ENCODE data around the gene MAGEL2.

MAGEL2 gene

DNA sequence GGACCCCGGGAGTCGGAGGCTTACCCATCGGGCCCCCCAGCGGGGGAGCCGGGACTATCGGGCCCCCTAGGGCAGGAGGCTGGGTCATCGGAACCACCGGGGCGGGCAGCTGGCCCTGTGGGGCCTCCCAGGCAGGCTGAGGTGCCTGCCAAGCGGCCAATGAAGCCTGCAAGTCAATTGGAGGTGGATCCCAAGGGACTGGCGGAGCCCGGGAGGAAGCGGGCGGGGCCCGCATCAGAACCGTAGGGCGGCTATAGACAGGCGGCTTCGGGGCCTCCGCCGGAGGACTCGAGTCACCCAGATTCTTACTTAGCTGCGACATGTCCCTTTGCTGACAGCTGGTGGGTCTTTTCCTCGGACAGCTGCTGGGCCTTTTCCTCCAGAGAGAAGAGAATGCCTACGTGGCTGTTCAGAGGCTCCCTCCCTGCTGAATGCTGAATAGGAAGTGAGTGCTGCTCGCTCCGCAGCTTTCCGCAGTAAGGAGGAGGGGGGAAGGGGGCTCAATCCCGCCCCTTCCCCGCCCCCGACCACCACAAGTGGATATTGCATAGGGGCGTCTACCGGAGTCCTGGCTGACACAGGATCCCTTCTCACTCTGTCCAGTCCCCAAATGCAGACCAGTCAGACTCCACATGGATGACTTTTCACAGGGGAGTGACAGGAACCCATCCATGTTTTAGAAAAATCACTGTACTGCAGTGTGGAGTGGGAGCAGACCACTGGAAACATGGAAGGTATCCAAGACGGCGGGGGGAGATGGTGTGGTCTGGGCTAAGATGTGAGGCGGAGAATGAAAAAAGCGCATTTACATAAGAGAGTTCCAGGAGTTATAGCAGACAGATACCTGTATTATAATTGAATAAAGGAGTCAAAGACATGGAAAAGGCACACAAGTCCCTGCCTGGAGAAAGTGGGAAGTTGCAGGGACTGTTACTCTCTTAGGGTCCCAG, at the start of gene MAGEL2:
Gene MAGEL2, minus strand, starts transcription at position 447 of the 950 bp plus-strand sequence. Its CDS starts 125 bp downstream, at position 322.
- Histone ChIP-seq H3K9me3 (ENCODE audit: control insufficient read depth, insufficient read depth, low read length) (no peaks in the 10 kb centered on the region), H3K9ac (ENCODE audit: low read depth, low read length) (peak within 1 kb of the TSS; percentile 95), H3K36me3 (ENCODE audit: insufficient read depth, low read length) (no peaks in the 10 kb centered on the region), H3K4me1 (ENCODE audit: insufficient read depth, low read length) (no peaks in the 10 kb centered on the region; the same call in 1 of the 2 replicates)

- Histone ChIP-seq H3K4me1 (ENCODE audit: insufficient read depth, low read length) (peaks cover 7% of the 10 kb centered on the region; the same call in 1 of the 2 replicates), H3K9ac (ENCODE audit: low read depth, low read length) (no peak overlapping the region), H3K9me3 (ENCODE audit: control insufficient read depth, insufficient read depth, low read length) (no peaks in the 10 kb centered on the region; the same call in 1 of the 2 replicates), H3K36me3 (ENCODE audit: insufficient read depth, low read length) (no peaks in the 10 kb centered on the region; the same call in 1 of the 2 replicates)
Observed at GRCh38 chr15:23695282-23695681, 47.6 kb upstream of the MAGEL2 start.

DNA sequence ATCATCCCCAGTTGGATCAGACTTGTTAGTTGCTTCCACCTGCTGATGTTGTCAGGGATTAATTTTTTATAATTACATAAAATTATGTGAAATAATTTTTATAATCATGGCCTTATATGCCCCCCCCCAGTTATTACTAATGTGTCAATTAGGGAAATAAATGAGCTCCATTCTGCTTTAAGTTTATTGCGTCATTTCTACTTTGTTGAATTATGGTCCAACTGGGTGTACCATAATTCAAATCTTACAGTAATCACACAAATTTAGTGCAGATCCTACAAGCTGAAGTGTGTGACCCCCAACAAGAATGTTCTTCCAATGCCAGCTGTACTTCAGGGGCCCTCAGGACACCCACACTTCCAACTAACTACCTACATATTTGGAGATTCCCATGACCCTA, 46.9 kb upstream of the MAGEL2 start:
- H3K9me3 ChIP-seq (ENCODE audit: control insufficient read depth, insufficient read depth, low read length), result no peaks in the 10 kb centered on the region; the same call in 1 of the 2 replicates
- H3K4me1 ChIP-seq (ENCODE audit: insufficient read depth, low read length), result peaks cover 11% of the 10 kb centered on the region; the same call in 1 of the 2 replicates
- no peak overlapping the region for H3K9ac ChIP-seq (ENCODE audit: low read depth, low read length)
- H3K36me3 ChIP-seq (ENCODE audit: insufficient read depth, low read length), result no peaks in the 10 kb centered on the region; the same call in 1 of the 2 replicates

- no peaks in the 10 kb centered on the region for H3K9me3 ChIP-seq (ENCODE audit: control insufficient read depth, insufficient read depth, low read length)
- peaks cover 11% of the 10 kb centered on the region; the same call in 1 of the 2 replicates for H3K4me1 ChIP-seq (ENCODE audit: insufficient read depth, low read length)
- no peak overlapping the region for H3K9ac ChIP-seq (ENCODE audit: low read depth, low read length)
- no peaks in the 10 kb centered on the region; the same call in 1 of the 2 replicates for H3K36me3 ChIP-seq (ENCODE audit: insufficient read depth, low read length)
Observed at GRCh38 chr15:23690450-23690852, 42.8 kb upstream of the MAGEL2 start.

DNA sequence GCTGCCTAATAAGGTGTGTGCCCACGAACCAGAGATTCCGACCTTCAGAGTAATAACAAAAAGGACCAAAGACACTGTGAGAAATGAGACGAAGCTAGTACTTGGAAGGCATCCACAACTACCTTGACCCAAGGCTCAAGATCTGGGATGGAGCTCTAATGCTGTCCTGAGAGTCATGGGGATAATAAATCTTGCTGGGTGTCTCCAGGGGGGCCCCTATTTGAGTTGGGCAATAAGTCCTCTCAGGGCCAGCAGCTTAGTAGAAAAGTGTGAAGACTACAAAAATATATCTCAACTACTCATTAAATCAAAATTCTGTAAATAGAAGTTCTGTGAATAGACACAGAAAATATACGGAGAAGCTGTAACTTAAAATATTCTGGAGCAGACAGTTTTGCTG, 42.3 kb upstream of the MAGEL2 start:
- no peaks in the 10 kb centered on the region for H3K9me3 ChIP-seq (ENCODE audit: control insufficient read depth, insufficient read depth, low read length)
- H3K36me3 ChIP-seq (ENCODE audit: insufficient read depth, low read length), result no peaks in the 10 kb centered on the region; the same call in 1 of the 2 replicates
- H3K9ac ChIP-seq (ENCODE audit: low read depth, low read length), result no peak overlapping the region
- H3K4me1 ChIP-seq (ENCODE audit: insufficient read depth, low read length), result peaks cover 11% of the 10 kb centered on the region; the same call in 1 of the 2 replicates

DNA sequence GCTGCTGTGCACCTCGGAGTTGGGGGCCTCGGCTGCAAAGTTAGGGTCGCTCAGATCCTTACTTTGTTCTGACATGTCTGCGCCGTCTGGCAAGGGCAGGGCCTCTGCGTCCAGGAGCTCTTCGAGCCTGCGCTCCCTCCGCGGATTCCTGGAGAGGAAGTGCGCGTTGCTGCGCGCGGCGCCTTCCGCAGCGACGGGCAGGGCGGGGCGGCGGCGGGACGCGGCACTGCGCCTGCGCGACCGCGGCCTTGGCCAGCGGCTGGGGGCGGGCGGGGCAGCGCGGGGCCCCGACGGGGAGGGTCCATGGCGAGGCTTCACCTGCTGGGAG, 39.4 kb upstream of the MAGEL2 start, which contains the start of gene NDN:
Gene NDN, minus strand, starts transcription at position 163 of the 328 bp plus-strand sequence. Its CDS starts 88 bp downstream, at position 75.
- H3K36me3 ChIP-seq (ENCODE audit: insufficient read depth, low read length), result no peaks in the 10 kb centered on the region
- no peaks in the 10 kb centered on the region for H3K9me3 ChIP-seq (ENCODE audit: control insufficient read depth, insufficient read depth, low read length)
- peak within 1 kb of the TSS; percentile 70 for H3K9ac ChIP-seq (ENCODE audit: low read depth, low read length)
- H3K4me1 ChIP-seq (ENCODE audit: insufficient read depth, low read length), result peaks cover 11% of the 10 kb centered on the region; the same call in 1 of the 2 replicates

GRCh38 chr15:23686466-23687142, 38.9 kb upstream of the MAGEL2 start:
- peak overlapping the region; percentile 70 for H3K9ac ChIP-seq (ENCODE audit: low read depth, low read length)
- no peaks in the 10 kb centered on the region for H3K9me3 ChIP-seq (ENCODE audit: control insufficient read depth, insufficient read depth, low read length)
- no peaks in the 10 kb centered on the region for H3K36me3 ChIP-seq (ENCODE audit: insufficient read depth, low read length)
- H3K4me1 ChIP-seq (ENCODE audit: insufficient read depth, low read length), result peaks cover 11% of the 10 kb centered on the region; the same call in 1 of the 2 replicates

- no peaks in the 10 kb centered on the region for H3K9me3 ChIP-seq (ENCODE audit: control insufficient read depth, insufficient read depth, low read length)
Observed at GRCh38 chr15:23671481-23671880, 23.8 kb upstream of the MAGEL2 start.

GRCh38 chr15:23670970-23671369, 23.3 kb upstream of the MAGEL2 start:
- Histone ChIP-seq H3K4me1 (ENCODE audit: insufficient read depth, low read length) (no peaks in the 10 kb centered on the region), H3K9ac (ENCODE audit: low read depth, low read length) (no peak overlapping the region), H3K36me3 (ENCODE audit: insufficient read depth, low read length) (no peaks in the 10 kb centered on the region), H3K9me3 (ENCODE audit: control insufficient read depth, insufficient read depth, low read length) (no peaks in the 10 kb centered on the region)

More at GRCh38 chr15:23671481-23671880, 23.8 kb upstream of the MAGEL2 start:
- Histone ChIP-seq H3K36me3 (ENCODE audit: insufficient read depth, low read length) (no peaks in the 10 kb centered on the region), H3K9ac (ENCODE audit: low read depth, low read length) (no peak overlapping the region), H3K4me1 (ENCODE audit: insufficient read depth, low read length) (no peaks in the 10 kb centered on the region)

GRCh38 chr15:23663232-23663631, 15.6 kb upstream of the MAGEL2 start:
- Histone ChIP-seq H3K4me1 (ENCODE audit: insufficient read depth, low read length) (no peaks in the 10 kb centered on the region), H3K36me3 (ENCODE audit: insufficient read depth, low read length) (no peaks in the 10 kb centered on the region)

DNA sequence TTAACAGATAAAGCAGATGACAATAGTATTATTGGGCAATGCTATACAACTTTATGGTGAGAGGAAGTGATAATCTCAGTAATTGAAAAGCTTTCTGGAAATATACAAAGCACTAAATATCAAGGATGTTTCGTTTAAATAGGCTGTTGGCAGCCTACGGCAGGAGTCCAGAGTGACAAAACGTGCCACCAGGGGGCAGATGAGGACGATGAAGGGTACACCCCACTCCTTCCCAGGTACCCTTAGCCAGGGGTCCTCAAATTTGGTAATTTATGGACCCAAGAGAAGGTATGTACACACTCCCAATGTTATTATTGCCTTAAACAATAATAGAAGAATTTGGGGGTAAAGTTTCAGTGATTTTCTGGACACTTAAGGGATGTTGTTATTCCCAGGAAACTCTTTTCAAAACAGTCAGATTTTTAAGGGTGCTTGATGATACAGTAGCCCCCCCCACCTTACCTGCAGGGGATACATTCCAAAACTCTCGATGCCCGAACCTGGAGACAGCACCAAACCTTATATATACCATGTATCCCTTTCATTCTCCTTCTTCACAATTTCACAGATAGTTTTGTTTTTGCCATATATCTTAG, 1.4 kb upstream of the MAGEL2 start:
- H3K36me3 ChIP-seq (ENCODE audit: insufficient read depth, low read length), result no peaks in the 10 kb centered on the region
- H3K4me1 ChIP-seq (ENCODE audit: insufficient read depth, low read length), result no peaks in the 10 kb centered on the region; the same call in 1 of the 2 replicates
- no peaks in the 10 kb centered on the region for H3K9me3 ChIP-seq (ENCODE audit: control insufficient read depth, insufficient read depth, low read length)
- H3K9ac ChIP-seq (ENCODE audit: low read depth, low read length), result no peak overlapping the region

More at GRCh38 chr15:23663232-23663631, 15.6 kb upstream of the MAGEL2 start:
- no peak overlapping the region for H3K9ac ChIP-seq (ENCODE audit: low read depth, low read length)
- H3K9me3 ChIP-seq (ENCODE audit: control insufficient read depth, insufficient read depth, low read length), result no peaks in the 10 kb centered on the region

DNA sequence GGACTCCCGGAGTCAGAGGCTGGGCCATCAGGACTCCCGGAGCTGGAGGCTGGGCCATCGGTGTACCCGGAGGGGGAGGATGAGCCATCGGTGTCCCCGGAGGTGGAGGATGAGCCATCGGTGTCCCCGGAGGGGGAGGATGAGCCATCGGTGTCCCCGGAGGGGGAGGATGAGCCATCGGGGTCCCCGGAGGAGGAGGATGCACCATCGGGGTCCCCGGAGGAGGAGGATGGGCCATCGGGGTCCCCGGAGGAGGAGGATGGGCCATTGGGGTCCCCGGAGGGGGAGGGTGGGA, 719 bp downstream of the MAGEL2 start:
- no peaks in the 10 kb centered on the region for H3K36me3 ChIP-seq (ENCODE audit: insufficient read depth, low read length)
- no peaks in the 10 kb centered on the region for H3K9me3 ChIP-seq (ENCODE audit: control insufficient read depth, insufficient read depth, low read length)
- no peaks in the 10 kb centered on the region; the same call in 1 of the 2 replicates for H3K4me1 ChIP-seq (ENCODE audit: insufficient read depth, low read length)
- peak overlapping the region; percentile 95; the same call in 1 of the 2 replicates for H3K9ac ChIP-seq (ENCODE audit: low read depth, low read length)

- Histone ChIP-seq H3K4me1 (ENCODE audit: insufficient read depth, low read length) (no peaks in the 10 kb centered on the region; the same call in 1 of the 2 replicates), H3K36me3 (ENCODE audit: insufficient read depth, low read length) (no peaks in the 10 kb centered on the region), H3K9ac (ENCODE audit: low read depth, low read length) (peak overlapping the region; percentile 95; the same call in 1 of the 2 replicates), H3K9me3 (ENCODE audit: control insufficient read depth, insufficient read depth, low read length) (no peaks in the 10 kb centered on the region)
Observed at GRCh38 chr15:23646165-23647000, 1.3 kb downstream of the MAGEL2 start.

All from ES-I3 (cell line).